HG03135 (cell line): ENCODE results near the gene C5orf15.
"Not testable (repeated sequence)": the region's sequence is repeated elsewhere in the genome, so short reads cannot be mapped to it uniquely, and the experiment has no call there.

Experiments
- ATAC-seq: cut with Tn5 transposase; IDR thresholded peaks from one replicate; pipeline ENCODE4 v1.9.1; 2021; ENCODE audit warnings: mild to moderate bottlenecking, moderate library complexity; ENCODE audit not compliant: unreplicated experiment

Gene C5orf15

GRCh38 chr5:133994297-133994989 lies 26.0 kb upstream of the C5orf15 start:
- ATAC-seq, result no peak

GRCh38 chr5:133993185-133993936 lies 24.9 kb upstream of the C5orf15 start:
- ATAC-seq, result no peak

GRCh38 chr5:133992429-133993155 lies 24.2 kb upstream of the C5orf15 start:
- ATAC-seq, result no peak

- no peak for ATAC-seq
Measured at GRCh38 chr5:133991171-133991910, 22.9 kb upstream of the C5orf15 start.

GRCh38 chr5:133990396-133990795 lies 22.0 kb upstream of the C5orf15 start:
- ATAC-seq, result no peak

GRCh38 chr5:133985540-133986180 lies 17.2 kb upstream of the C5orf15 start:
- no peak for ATAC-seq

- no peak for ATAC-seq
Measured at GRCh38 chr5:133983674-133984073, 15.2 kb upstream of the C5orf15 start.

- ATAC-seq, result no peak
Measured at GRCh38 chr5:133981714-133982113, 13.3 kb upstream of the C5orf15 start.

GRCh38 chr5:133980652-133981051 lies 12.2 kb upstream of the C5orf15 start:
- no peak for ATAC-seq

GRCh38 chr5:133978943-133979342 lies 10.5 kb upstream of the C5orf15 start:
- no peak for ATAC-seq

- ATAC-seq, result no peak
Measured at GRCh38 chr5:133977858-133978257, 9.4 kb upstream of the C5orf15 start.

GRCh38 chr5:133977161-133977787 lies 8.8 kb upstream of the C5orf15 start:
- ATAC-seq, result no peak

- ATAC-seq, result not testable (repeated sequence)
Measured at GRCh38 chr5:133975546-133975945, 7.1 kb upstream of the C5orf15 start.

GRCh38 chr5:133974142-133974541 lies 5.7 kb upstream of the C5orf15 start:
- ATAC-seq, result no peak

- no peak for ATAC-seq
Measured at GRCh38 chr5:133970325-133970909, 2.0 kb upstream of the C5orf15 start.

GRCh38 chr5:133969654-133970324 lies 1.4 kb upstream of the C5orf15 start:
- ATAC-seq, result no peak

GRCh38 chr5:133967698-133968203 lies 674 bp downstream of the C5orf15 start:
- peak; percentile 3 for ATAC-seq

GRCh38 chr5:133967124-133967523 lies 1.3 kb downstream of the C5orf15 start:
- no peak for ATAC-seq

GRCh38 chr5:133966090-133966489 lies 2.3 kb downstream of the C5orf15 start:
- no peak for ATAC-seq
